HG03045 (cell line): ENCODE data around the gene MSANTD2.

ENCODE experiments used
- ATAC-seq: cut with Tn5 transposase; IDR thresholded peaks from one replicate; pipeline ENCODE4 v1.9.1; 2021; ENCODE audit warnings: mild to moderate bottlenecking, moderate library complexity; ENCODE audit not compliant: unreplicated experiment

Gene MSANTD2

DNA sequence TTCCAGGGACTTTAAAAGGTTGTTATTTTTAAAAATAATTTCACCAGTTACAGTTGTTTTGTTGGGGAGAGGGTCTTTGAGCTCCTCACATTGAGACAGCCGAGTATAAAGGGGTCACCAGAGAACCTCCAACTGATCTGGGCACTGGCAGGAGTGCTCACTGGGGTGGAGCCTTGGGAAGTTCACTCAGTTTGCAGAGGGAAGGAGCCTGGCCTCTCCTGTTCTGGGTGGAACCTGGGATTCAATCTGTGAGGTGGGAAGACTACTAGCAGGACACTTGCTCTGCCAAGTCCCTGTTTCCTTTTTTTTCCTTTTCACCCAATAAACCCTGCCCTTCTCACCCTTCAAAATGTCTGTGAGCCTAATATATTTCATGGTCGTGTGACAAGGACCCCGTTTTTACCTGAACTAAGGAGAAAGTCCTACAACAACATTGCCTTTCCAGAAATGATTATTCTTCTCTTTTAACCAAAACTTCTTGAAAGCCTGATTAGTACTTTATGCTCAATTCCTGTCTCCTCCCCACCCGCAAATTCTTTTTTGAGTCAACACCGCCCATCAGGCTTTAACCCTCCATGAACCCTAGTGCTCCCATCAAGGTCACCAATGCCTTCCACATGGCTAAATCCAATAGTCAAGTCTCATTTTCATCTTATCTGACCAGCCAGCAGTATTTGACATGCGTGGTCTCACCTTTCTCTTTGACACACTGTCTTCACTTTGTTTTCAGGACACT lies 22.0 kb upstream of the MSANTD2 start:
- no peak for ATAC-seq

DNA sequence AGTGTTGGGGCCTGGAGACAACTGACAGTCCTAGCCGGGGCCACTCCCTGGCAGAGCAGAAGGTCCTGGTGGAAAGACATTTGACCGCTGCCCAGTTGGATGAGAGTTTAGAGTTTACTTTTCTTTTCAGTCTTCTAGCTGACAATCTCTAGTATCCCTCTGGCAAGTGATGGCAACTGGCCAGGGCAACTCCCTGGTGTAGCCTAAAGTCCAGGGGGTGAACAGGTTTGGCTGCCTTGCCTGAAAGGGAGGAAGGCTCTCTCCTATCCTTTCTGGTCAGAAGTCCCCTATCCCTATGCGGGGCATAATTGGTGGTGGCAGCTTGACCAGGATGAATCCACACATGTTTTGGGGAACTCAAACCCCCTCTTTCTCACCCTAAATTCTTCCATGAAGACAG lies 16.8 kb upstream of the MSANTD2 start:
- no peak for ATAC-seq

DNA sequence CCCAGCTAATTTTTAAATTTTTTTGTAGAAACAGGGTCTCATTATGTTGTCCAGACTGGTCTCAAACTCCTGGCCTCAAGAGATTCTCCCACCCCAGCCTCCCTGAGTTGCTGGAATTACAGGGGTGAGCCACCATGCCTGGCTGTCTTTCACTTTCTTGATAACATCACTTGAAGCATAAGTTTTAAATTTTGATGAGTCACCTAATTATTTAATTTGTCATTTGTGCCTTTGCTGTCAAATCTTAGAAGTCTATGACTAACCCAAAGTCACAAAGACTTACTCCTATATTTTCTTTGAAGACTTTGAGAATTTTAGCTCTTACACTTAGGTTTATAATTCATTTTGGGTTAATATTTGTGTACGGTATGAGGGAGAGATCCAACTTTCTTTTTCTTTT lies 14.5 kb upstream of the MSANTD2 start:
- no peak for ATAC-seq

DNA sequence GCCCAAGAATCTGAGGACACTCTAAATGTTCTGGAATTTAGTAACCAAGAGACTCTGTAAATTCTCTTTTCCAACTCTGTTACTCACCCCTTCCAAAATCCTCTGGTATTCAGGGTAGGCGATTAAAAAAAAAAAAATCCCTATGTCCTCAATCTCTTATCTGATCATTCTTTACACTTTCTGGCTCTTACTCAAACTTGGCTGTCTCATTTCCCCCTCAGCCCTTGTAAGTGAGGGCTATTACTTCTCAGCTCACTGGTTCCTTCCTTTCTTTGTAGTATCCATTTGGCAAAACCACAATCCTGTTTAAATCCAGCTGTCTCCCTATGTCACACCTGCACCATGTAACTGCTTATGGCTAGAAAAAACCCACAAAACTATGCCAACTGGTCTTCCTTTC lies 12.7 kb upstream of the MSANTD2 start:
- ATAC-seq: no peak

DNA sequence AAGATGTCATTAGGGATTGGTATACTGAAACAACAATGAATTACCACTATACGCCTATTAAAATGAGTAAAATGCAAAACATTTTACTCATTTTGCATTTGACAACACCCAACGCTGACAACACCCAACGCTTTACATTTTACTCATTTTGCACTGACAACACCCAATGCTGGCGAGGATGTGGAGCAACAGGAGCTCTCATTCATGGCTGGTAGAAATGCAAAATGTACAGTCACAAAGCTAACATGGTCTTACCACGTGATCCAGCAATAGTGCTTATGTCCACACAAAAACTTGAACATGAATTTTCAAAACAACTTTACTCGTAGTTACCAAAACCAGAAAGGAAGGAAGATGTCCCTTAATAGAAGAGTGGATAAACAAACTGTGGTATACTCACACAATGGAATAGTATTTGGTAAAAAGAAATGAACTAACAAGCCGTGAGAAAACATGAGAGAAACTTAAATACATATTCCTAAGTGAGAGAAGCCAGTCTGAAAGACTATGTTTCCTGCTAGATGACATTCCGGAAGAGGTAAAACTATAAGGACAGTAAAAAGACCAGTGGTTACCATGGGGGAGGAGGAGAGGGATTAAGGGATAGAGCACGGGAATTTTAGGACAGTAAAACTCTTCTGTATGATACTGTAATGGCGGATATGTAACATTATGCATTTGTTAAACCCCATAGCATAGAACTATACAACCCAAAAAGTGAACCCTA lies 11.4 kb upstream of the MSANTD2 start:
- no peak for ATAC-seq

DNA sequence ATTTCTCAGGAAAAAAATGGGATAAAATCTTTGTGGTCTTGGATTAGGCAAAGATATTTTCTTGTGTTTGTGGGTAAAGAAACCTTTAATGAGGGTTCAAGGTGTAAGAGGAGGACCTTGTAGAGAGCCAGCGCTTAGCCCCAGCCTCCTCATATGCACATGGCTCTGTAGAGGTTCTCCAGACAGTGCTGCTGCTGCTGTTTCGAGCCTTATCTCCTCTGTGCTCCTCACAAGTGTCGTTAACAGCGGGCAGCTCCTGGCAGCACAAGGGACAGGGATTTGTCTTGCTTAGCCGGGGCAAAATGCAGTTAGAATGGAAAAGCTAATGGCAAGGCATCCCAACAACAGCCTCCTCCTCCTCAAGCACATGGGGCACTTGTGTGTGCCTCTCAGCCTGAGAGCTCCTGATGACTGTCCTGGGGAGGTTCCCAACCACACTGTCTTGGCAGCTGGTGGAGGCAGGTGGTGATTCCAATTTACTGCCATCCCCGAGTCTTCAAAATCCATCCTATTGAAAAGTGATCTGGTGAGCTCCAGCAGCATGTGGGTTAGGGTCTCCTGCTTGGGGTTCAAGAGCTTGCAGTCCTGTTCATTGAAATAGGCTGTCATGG lies 7.6 kb upstream of the MSANTD2 start:
- no peak for ATAC-seq

DNA sequence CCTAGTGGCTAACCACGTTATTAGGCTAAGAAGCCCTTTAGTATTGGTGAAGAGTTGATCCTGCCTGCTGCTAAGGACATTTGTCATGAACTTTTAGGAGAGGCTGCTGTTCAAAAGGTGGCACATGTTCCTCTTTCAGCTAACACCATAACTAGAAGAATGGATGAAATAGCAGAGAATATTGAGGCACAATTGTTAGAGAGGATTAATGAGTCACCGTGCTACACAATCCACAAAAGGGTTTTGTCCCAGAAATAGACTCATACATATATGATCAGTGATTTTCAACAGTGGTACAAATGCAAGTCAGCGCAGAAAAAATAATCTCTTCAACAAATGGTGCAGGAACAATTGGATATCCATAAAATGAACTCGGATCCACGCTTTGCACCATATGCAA lies 7.0 kb upstream of the MSANTD2 start:
- ATAC-seq: no peak

DNA sequence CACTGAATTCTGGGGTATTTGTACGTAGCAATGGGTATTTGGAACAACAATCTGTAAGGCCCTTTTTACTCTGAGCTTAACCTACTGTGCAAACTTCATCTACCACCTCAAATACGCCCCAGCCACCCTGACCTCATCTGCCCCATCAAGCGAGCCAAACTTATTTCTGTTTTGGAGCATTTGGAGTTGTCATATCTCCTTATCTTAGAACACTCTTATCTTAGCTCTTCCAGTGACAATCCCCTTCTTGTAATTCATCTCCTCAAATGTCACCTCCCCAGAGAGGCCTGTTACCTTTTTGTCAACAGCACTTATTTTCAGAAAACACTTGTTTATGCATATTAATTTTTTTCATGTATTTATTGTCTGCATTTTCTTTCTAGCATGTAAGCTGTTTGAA lies 4.7 kb upstream of the MSANTD2 start:
- ATAC-seq: no peak

DNA sequence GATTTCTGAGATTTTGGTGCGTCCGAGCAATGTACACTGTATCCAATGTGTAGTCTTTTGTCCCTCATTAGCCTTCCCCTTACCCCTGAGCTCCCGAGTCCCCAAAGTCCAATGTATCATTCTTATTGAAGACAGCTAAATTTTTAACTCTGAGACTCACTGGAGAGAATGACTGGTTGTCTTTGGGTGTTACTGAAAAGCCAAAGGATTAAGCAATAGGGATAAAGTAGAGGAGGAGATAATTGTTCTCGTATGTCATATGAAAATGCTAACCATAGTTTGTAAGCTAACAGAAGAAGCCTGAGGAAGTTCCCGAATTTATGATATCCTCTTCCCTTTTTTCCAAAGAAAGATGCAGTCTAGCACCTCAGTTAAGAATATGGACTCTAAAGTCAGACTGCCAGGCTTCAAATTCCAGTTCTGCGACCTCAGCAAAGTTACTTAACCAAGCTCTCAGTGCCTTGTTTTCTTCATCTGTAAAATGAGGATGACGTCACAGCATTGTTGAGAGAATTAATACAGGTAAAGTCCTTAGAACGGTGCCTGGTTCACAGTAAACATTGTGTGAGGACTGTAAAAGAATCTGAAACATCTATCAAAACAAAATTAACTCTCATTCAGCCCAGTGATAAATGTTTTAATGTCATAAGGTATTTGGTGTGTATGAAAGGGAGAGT lies 1.6 kb upstream of the MSANTD2 start:
- ATAC-seq: no peak

DNA sequence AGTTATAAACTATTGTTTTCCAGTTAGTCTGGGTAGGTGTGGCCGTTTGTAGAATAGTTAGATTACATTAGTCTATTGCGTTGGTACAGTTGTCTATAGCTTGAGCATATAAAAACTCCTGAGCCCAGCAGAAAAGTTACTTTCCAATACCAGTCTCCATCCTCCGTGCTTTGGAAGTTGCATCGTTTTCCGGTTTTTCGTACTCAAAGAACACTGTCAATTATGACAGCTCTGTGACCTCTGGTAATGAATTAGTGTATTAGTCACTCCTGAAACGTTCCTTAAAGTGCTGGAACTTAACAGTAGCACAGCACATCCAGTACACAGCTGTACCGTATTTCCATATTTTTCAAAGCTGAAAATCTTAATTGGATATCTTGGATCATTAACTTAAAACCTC lies 808 bp upstream of the MSANTD2 start:
- no peak for ATAC-seq

DNA sequence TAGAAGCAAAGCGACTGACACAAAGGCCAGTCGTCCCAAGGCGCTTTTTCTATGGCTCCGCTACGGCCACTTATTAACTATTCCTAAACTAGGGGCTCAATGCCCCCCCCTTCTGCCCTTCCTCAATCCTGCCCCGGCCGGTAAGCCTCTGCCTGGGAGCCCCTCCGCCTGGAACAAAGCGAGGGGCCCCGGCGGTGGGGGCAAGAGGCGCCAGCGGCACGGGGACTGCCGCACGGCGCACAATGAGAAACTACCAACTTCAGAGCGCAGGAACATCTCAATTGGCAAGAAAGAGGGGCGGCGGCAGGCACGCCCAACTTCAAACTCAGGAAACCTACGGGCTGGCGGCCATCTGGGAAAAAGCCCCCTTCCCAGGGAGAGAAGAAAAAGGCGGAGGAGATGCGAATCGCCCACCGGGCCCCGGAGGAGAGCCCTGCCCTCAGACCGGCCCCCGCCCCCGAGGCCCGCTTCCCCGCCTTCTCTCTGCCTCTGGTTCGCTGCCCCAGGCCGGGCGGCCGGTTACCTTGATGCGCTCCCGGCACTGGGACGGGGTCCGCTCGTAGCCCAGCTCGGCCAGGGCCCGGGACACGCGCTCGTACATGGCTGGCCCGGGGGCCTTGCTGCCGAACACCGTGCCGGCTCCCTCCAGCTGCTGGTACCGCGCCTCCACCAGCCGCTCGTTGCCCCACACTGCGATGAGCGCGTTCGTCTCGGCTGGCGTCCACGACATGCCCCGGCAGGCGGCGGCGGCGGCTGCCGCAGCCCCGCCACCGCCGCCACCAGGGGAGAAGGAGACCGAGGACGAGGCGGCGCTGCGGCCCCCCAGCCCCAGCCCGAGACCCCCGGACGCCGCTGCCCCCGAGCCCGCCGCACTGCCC lies 619 bp downstream of the MSANTD2 start:
- peak; percentile 41 for ATAC-seq

DNA sequence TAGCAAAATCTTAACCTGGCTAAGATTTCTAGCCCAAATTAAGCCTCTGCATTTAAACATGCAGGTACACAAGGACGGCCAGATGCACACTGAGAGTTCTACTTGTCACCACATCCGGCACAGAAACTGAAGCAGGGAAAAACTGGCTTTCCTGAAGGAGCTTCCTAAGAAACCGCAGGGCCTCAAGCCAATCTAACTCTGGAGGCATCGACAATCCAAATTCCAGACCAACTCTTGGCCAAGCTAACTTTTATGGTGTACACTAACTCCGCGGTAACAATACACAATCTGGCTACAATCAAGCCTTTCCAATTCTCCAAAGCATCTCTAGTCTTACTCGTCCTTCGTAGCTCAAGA lies 1.2 kb downstream of the MSANTD2 start:
- ATAC-seq: no peak

DNA sequence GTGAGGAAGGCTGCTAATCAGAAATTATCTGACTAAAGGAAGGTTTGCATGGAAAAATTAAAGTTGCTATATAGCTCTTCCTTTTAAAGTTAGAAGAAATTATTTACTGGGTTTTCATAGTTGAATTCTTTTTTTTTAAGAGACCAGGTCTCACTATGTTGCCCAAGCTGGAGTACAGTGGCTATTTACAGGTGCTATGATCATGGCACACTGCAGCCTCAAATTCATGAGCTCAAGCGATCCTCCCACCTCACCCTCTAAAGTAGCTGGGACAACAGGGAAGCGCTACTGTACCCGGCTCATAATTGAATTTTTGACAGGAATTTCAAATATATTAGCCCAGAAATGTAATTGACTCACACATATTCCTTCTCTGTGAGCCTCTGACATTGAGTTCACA lies 3.9 kb downstream of the MSANTD2 start:
- no peak for ATAC-seq

DNA sequence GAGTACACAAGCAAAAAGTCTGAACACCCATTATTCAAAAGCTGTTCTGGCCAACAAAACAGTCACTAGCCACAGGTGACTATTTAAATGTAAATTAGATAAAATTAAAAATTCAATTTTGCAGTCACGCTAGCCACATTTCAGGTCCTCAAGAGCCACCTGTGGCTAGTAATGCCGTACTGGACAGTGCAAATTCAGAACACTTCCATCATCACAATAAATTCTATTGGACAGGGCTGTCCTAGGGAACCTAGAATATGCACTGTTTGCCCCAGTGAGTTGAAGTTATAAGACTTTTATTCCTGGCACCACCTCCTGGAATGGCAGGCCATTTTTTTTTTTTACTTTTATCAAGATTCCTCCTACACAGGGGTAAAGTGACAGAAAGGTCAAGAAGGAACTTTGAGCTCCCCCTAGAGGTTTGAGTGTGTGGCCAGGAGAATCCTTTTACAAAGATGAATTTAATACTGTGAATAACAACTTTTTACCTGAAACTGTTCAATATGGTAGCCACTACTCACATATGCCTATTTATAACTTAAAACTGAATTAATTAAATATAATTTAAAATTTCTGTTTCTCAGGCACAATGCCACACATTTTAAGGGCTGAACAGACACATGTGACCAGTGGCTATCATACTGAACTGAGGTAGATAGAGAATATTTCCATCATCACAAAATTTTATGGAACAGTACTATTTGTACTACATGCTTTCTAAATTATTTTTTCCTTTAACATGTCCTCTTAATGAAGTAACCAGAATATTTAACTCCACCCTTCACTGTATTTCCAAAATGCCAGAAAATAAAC lies 6.5 kb downstream of the MSANTD2 start:
- ATAC-seq: peak; percentile 65

DNA sequence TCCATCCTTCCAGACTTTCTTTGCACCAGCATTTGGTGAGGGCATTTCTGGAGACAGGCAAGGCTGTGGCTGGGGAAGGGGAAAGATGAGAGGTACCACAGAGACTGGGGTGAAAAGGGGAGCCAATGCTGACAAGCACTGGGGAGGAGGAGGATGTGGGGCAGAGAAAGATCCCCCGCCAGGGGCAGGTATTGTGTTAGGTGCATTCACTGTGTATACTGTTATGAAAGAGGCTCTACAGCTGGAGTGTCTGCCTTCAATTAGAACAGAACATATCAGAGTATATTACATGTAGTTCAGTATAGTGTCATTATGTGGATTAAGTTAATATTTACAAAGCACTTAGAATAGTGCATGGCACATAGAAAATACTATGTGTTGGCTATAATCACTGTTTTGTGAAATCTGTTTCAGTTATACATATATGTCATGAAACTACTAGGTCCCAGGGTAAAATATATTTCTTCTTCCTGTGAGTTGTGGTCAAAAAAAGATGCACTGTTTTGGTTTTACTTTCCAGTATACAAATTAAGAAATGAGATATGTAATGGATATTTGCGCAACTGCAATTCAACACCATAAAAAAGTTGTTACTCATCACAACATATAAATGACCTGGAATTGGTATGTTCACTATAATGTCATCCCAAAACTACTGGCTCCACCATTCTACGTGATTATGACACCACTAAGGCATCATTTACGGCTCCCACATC lies 8.4 kb downstream of the MSANTD2 start:
- no peak for ATAC-seq

DNA sequence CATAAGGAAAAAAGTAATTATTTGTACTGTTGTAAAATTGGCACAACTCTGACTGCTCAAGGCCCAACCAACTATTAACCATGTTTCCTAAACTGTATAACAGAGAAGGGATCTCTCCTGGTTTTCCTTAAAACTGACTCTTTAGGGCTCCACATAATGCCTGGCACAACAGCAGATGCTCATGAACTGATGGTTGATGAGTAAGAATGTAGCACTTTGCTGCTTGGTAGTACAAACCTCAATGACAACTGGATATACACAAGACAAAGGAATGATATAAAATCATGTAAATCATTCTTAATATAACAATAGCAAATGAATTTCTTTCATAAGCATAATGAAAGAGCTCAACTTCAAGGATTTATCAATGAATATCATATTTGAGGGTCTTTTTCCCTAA lies 11.7 kb downstream of the MSANTD2 start:
- no peak for ATAC-seq

DNA sequence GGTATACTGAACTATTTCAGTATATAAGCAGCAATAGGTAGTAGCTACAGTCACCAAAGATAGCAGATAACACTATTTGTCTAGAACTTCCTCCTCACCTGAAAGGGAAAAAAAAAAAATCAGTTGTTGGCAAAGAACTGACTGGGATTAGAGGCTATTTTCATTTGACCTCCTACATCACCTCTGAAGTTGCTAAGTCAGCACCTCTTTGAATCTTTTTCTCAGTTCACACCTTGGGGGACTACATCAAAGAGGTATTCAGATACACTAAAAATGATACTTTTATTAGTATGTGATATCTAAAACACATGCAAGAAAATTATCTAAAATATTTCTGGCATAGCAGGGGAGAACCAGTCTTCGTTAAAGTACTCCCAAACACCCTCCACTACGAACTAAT lies 16.2 kb downstream of the MSANTD2 start:
- ATAC-seq: no peak

DNA sequence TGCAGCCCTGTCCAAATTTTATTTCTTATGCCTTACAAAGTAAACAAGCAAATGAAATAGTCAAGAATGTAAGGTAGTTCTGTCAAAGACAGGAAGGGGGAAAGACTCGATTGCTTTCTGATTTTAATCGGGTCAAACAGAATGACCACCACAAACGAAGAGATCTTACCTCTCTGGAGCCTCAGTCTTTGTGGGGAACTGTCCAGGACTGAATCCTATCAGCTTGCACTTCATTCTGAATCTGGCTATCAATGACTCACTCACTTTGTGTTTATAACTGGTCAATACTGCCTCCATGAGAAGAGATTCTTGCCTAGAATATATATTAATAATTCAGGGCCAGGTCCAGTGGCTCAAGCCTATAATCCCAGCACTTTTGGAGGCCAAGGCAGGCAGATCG lies 17.2 kb downstream of the MSANTD2 start:
- no peak for ATAC-seq

DNA sequence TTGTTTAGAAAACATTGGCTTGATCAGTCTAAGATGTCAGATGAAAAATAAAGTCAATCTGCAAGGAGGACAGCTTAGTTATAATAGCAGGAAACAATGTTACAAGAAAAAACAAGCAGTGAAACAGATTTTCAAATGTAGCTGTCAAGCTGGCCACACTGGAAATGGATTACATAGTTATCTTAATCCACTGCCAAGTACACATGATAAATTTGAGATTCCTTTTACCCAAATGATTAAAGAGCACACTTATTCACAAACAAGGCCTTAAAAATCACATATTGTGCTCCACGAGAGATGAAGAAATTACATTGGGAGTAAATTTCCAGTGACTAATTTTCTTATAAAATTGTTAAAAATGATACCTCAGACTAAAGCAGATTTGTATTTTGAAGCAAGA lies 20.6 kb downstream of the MSANTD2 start:
- ATAC-seq: no peak
